H9 (cell line): ENCODE data around the gene BCLAF3. TPM values are rescaled to one million over a fixed set of nuclear protein-coding genes. Genes with fewer than 3 reads are reported as not detected.

ENCODE experiments used
- DNase-seq: peaks from one replicate; pipeline ENCODE4 v3.0.0-alpha.2; 2017
- H2AFZ ChIP-seq: one replicate; pipeline ENCODE4 v1.6.1; 2013; ENCODE audit warnings: mild to moderate bottlenecking, low read length, control low read depth, moderate library complexity
- H2AK5ac ChIP-seq: 2 replicates; pipeline ENCODE4 v1.6.1; 2013; ENCODE audit warnings: low read length, control low read depth, mixed read lengths; ENCODE audit not compliant: insufficient read length
- H2BK120ac ChIP-seq: one replicate; pipeline ENCODE4 v1.6.1; 2013; ENCODE audit warnings: low read depth, mild to moderate bottlenecking, low read length, control low read depth, inconsistent platforms; ENCODE audit not compliant: poor library complexity, severe bottlenecking
- H2BK12ac ChIP-seq: 2 replicates; pipeline ENCODE4 v1.6.1; 2013; ENCODE audit warnings: low read length, control low read depth, mixed read lengths, low read depth; ENCODE audit not compliant: insufficient read length
- H2BK15ac ChIP-seq: 2 replicates; pipeline ENCODE4 v1.6.1; 2013; ENCODE audit warnings: low read depth, low read length, control low read depth
- H2BK20ac ChIP-seq: one replicate; pipeline ENCODE4 v1.6.1; 2013; ENCODE audit warnings: low read depth, mild to moderate bottlenecking, low read length, control low read depth, inconsistent platforms; ENCODE audit not compliant: poor library complexity, severe bottlenecking
- H2BK5ac ChIP-seq: 2 replicates; pipeline ENCODE4 v1.6.1; 2013; ENCODE audit warnings: low read length, control low read depth, mixed read lengths; ENCODE audit not compliant: insufficient read length
- H3K14ac ChIP-seq: 2 replicates; pipeline ENCODE4 v1.6.1; 2013; ENCODE audit warnings: low read length, control low read depth; ENCODE audit not compliant: insufficient read depth
- H3K18ac ChIP-seq: 2 replicates; pipeline ENCODE4 v1.6.1; 2013; ENCODE audit warnings: low read depth, mild to moderate bottlenecking, mixed read lengths, low read length, control low read depth; ENCODE audit not compliant: insufficient read length
- H3K23ac ChIP-seq: 2 replicates; pipeline ENCODE4 v1.6.1; 2013; ENCODE audit warnings: low read length, control low read depth, mixed read lengths, low read depth; ENCODE audit not compliant: insufficient read length
- H3K23me2 ChIP-seq: 2 replicates; pipeline ENCODE4 v1.6.1; 2013; ENCODE audit warnings: low read depth, mild to moderate bottlenecking, mixed read lengths, low read length, control low read depth; ENCODE audit not compliant: insufficient read length, poor library complexity, severe bottlenecking
- H3K27ac ChIP-seq: 2 replicates; pipeline ENCODE4 v1.5.1; 2013; ENCODE audit warnings: low read length, control low read depth, mixed read lengths, low read depth; ENCODE audit not compliant: insufficient read length
- H3K27me3 ChIP-seq: 2 replicates; pipeline ENCODE4 v1.6.1; 2013; ENCODE audit warnings: low read length, control low read depth, inconsistent platforms; ENCODE audit not compliant: insufficient read depth
- H3K4ac ChIP-seq: 2 replicates; pipeline ENCODE4 v1.6.1; 2013; ENCODE audit warnings: low read depth, mild to moderate bottlenecking, control low read depth, inconsistent platforms, low read length, moderate library complexity
- H3K4me1 ChIP-seq: 2 replicates; pipeline ENCODE4 v1.6.1; 2013; ENCODE audit warnings: low read length, control low read depth, inconsistent platforms; ENCODE audit not compliant: insufficient read depth
- H3K4me2 ChIP-seq: 2 replicates; pipeline ENCODE4 v1.6.1; 2013; ENCODE audit warnings: low read length, control low read depth, mixed read lengths; ENCODE audit not compliant: insufficient read length, insufficient read depth
- H3K56ac ChIP-seq: 2 replicates; pipeline ENCODE4 v1.6.1; 2013; ENCODE audit warnings: low read depth, mild to moderate bottlenecking, mixed read lengths, low read length, control low read depth; ENCODE audit not compliant: insufficient read length
- H3K79me1 ChIP-seq: 2 replicates; pipeline ENCODE4 v1.6.1; 2013; ENCODE audit warnings: low read depth, mild to moderate bottlenecking, moderate library complexity, low read length, control low read depth, inconsistent platforms; ENCODE audit not compliant: insufficient read depth, poor library complexity, severe bottlenecking
- H3K79me2 ChIP-seq: 2 replicates; pipeline ENCODE4 v1.6.1; 2013; ENCODE audit warnings: low read length, control low read depth, inconsistent platforms; ENCODE audit not compliant: insufficient read depth
- H3K9ac ChIP-seq: 2 replicates; pipeline ENCODE4 v1.6.1; 2013; ENCODE audit warnings: low read length, control low read depth, mixed read lengths; ENCODE audit not compliant: insufficient read length; ENCODE audit errors: extremely low read depth
- H3K9me3 ChIP-seq: one replicate; pipeline ENCODE4 v1.6.1; 2013; ENCODE audit warnings: low read depth, low read length, inconsistent platforms; ENCODE audit not compliant: control insufficient read depth
- H3T11ph ChIP-seq: one replicate; pipeline ENCODE4 v1.6.1; 2013; ENCODE audit warnings: mild to moderate bottlenecking, low read length, control low read depth, inconsistent platforms
- H4K20me1 ChIP-seq: one replicate; pipeline ENCODE4 v1.6.1; 2013; ENCODE audit not compliant: control insufficient read depth, insufficient read length, insufficient read depth
- H4K5ac ChIP-seq: 2 replicates; pipeline ENCODE4 v1.6.1; 2013; ENCODE audit warnings: low read depth, mild to moderate bottlenecking, mixed read lengths, low read length, control low read depth; ENCODE audit not compliant: insufficient read length
- H4K8ac ChIP-seq: replicated peaks from 2 replicates; pipeline ENCODE4 v1.6.1; 2013; ENCODE audit warnings: low read length, control low read depth, mixed read lengths, low read depth; ENCODE audit not compliant: insufficient read length
- H4K91ac ChIP-seq: 2 replicates; pipeline ENCODE4 v1.6.1; 2013; ENCODE audit warnings: low read depth, mild to moderate bottlenecking, moderate library complexity, mixed read lengths, low read length, control low read depth; ENCODE audit not compliant: insufficient read length
- H3K27ac Mint-ChIP-seq, 3 experiments: 2 replicates in 2 of 3; 3 replicates in 1 of 3; pipeline ENCODE4 v1.8.0; 2020 to 2021; ENCODE audit warnings: mixed read lengths in 3 of 3, mild to moderate bottlenecking in 1 of 3, moderate library complexity in 1 of 3
- H3K27me3 Mint-ChIP-seq: 2 replicates; pipeline ENCODE4 v1.8.0; 2021; ENCODE audit warnings: low read depth, mild to moderate bottlenecking, moderate library complexity, mixed read lengths
- H3K36me3 Mint-ChIP-seq, 3 experiments: 2 replicates in 2 of 3; 3 replicates in 1 of 3; pipeline ENCODE4 v1.8.0; 2020 to 2021; ENCODE audit warnings: low read depth in 3 of 3, mixed read lengths in 3 of 3; ENCODE audit not compliant: insufficient read depth in 1 of 3
- H3K4me1 Mint-ChIP-seq, 2 experiments: 2 replicates each; pipeline ENCODE4 v1.8.0; 2020; ENCODE audit warnings: mixed read lengths in 2 of 2
- H3K4me3 Mint-ChIP-seq, 2 experiments: 2 replicates in 1 of 2; 3 replicates in 1 of 2; pipeline ENCODE4 v1.8.0; 2020 to 2021; ENCODE audit warnings: mild to moderate bottlenecking in 2 of 2, mixed read lengths in 2 of 2, moderate library complexity in 1 of 2
- H3K9me3 Mint-ChIP-seq, 2 experiments: 2 replicates in 1 of 2; 3 replicates in 1 of 2; pipeline ENCODE4 v1.8.0; 2020; ENCODE audit warnings: mild to moderate bottlenecking in 2 of 2, mixed read lengths in 2 of 2, moderate library complexity in 1 of 2
- CTCF ChIP-seq: fragments of 200-600 bp; sonication (generic); conservative IDR thresholded peaks from 3 replicates; pipeline ENCODE4 v1.8.0; 2021; ENCODE audit warnings: antibody characterized with exemption, mild to moderate bottlenecking
- WGBS: extraction: QIAGEN DNeasy Blood & Tissue Kit; methylation state at CpG from one replicate; pipeline ENCODE4 v1.1.7; 2013; ENCODE audit warnings: missing lambda C conversion rate, low lambda C conversion rate, mixed read lengths; ENCODE audit not compliant: insufficient read length; ENCODE audit errors: extremely low coverage; 5-methylcytosine and 5-hydroxymethylcytosine counted together
- total RNA-seq: library from RNA; stranded (reverse); gene quantifications from 2 replicates; pipeline ENCODE4 v1.2.1, GENCODE V29; 2021

Gene BCLAF3
- total RNA-seq, 1 experiment from 2014 or later = 7.9 TPM

GRCh38 chrX:19966056-19966455 is 24.8 kb downstream of the BCLAF3 start:
- H2BK12ac ChIP-seq = no peak overlapping the region
- no peaks in the 10 kb centered on the region for H3K4me1 ChIP-seq
- H3K79me2 ChIP-seq = no peaks in the 10 kb centered on the region
- H2AFZ ChIP-seq = no peak overlapping the region
- H3K56ac ChIP-seq = no peak overlapping the region
- Mint-ChIP-seq H3K4me3 (no peak overlapping the region), H3K27ac (no peak overlapping the region), H3K4me1 (no peaks in the 10 kb centered on the region), H3K36me3 (peaks cover 5 to 20% (median 16%) of the 10 kb centered on the region in 3 experiments), H3K27me3 (no peaks in the 10 kb centered on the region), H3K9me3 (peaks cover 54 to 62% of the 10 kb centered on the region in 2 experiments)
- no peak overlapping the region for H2BK120ac ChIP-seq
- H2AK5ac ChIP-seq = no peak overlapping the region
- H3K4ac ChIP-seq = no peak overlapping the region
- no peak overlapping the region for H3K18ac ChIP-seq
- no peak overlapping the region for H2BK15ac ChIP-seq
- no peak overlapping the region for H3T11ph ChIP-seq
- H3K9ac ChIP-seq = no peak overlapping the region
- no peaks in the 10 kb centered on the region for H4K20me1 ChIP-seq
- H3K9me3 ChIP-seq = peaks cover 26% of the 10 kb centered on the region
- no peak overlapping the region for H4K91ac ChIP-seq
- no peaks in the 10 kb centered on the region for H3K23me2 ChIP-seq
- H2BK5ac ChIP-seq = no peak overlapping the region
- no peak for DNase-seq
- H2BK20ac ChIP-seq = no peak overlapping the region
- no peak overlapping the region for H3K14ac ChIP-seq
- H4K5ac ChIP-seq = no peak overlapping the region
- no peak for TF ChIP-seq CTCF
- no peaks in the 10 kb centered on the region for H3K79me1 ChIP-seq
- no peak overlapping the region for H3K23ac ChIP-seq
- WGBS = no CpG with 5 or more reads among the region's 1 CpG
- no peak overlapping the region for H3K27ac ChIP-seq
- no peak overlapping the region for H3K4me2 ChIP-seq
- no peak overlapping the region for H4K8ac ChIP-seq
- H3K27me3 ChIP-seq = no peaks in the 10 kb centered on the region
